Inflammatory macrophage treated with lipopolysaccharide for 4 hours (primary cell): ENCODE results near the gene ABL1.

ENCODE experiments used
- DNase-seq: peaks from one replicate; pipeline ENCODE4 v3.0.0-alpha.2; 2020

Gene ABL1

DNA sequence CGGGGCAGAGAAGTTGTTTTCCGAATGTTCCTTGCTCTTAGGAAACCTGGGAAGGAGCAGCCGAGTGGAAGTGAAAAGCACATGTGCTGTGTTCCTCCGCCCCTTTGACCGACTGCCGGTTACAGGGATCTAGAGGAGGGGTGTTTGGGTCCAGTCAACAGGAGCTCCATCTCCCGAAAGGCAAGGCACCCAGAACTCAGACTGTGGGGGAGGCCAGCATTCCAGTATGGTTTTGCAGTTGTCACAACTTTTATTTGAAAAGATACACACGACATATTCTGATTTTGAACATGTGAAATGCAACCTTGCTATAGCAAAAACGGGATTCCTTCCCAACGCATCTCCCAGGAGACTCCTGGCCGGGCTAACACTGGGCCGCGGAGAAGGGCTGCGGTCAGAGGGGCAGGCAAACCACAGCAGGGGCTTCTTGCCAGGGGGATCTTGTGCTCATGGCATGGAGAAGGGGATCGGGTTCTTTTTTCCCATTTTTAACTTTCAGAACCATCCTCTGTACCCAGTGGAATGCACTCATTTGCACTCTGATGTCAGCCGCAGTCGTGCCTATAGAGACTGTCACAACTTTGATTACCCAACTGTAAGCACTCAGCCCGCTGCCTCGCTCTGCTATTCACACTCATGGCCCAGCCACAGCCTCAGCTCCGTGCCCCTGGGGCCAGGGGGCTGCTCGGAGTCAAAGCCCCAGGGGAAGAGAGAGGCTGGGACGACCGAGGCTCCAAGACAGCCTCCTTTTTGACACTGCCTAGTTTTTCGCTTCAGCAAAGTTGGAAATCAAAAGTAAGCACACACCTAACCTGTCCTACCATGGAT lies 57.6 kb downstream of the ABL1 start:
- DNase-seq = peak; percentile 9

DNA sequence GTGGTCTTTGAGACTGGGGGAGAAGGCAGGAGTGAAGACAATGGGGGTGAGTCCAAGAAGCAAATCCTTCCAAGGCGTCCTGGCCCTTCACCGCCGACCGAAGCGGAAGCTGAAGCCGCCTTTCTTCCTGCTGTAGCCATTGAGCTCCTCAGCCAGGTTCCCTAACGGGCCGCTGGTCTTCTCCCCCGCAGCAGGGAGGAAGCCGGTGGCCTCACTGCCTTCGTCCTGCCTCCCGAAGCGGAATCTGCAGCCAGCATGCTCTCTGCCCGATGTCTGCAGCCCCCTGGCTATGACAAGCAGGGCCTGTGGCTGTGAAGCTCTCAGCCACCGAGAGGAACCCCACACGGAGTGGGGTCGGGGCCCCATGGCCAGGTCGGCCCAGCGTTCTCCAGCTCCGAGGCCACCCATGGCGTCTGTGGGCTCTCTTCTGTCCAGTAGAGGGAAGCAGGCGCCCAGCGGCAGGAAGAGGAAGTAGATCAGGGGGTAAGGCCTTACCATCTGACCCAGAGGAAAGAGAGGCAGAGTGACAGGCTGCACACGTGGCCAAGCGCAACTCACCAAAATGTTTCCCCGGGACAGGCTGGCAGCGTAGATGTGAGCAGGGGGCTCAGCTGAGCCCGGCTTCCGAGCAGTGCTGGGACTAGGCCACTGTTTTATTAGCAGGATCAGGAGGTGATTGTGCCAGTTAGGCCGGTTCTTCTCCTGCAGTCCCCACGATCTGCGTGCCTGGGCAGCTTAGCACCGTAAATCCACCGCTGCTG lies 58.5 kb downstream of the ABL1 start:
- DNase-seq = peak; percentile 88

DNA sequence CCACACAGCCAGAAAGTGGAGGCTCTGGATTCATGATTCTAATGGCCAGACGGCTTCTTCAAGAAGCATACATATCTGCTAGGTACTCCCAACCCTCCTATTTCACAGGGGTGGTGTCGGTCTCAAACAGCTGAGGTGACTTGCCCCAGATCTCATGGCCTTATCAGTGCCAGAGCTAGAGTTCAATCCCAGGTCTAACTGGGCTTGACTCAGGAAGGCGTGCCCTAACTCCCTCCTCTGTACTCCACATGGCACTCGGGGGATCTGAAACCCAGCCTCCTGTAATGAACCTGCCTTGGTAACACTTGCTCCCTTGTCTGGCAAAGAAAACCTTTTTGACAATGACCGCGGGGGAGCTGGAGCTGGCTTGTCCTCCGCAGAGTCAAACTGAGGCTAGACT lies 59.5 kb downstream of the ABL1 start:
- no peak for DNase-seq

DNA sequence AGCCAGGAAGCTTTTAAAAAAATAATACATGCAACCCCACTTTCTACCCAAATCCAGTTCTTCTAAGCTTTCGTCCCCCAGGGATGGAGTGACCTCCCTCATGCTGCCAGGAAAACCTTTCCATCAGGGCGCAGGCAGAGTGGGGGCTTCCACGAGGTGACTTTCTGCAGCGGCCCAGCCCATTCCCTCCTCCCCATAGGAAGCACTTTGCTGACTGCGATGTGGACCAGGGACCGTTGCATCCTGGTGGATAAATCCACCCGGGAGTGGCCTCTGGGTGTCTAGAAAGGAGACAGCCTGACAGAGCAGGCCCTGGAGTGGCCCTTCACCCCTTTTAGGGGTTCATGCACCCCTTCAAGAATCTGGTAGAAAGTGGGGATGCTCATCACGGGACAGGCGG lies 60.0 kb downstream of the ABL1 start:
- no peak for DNase-seq

DNA sequence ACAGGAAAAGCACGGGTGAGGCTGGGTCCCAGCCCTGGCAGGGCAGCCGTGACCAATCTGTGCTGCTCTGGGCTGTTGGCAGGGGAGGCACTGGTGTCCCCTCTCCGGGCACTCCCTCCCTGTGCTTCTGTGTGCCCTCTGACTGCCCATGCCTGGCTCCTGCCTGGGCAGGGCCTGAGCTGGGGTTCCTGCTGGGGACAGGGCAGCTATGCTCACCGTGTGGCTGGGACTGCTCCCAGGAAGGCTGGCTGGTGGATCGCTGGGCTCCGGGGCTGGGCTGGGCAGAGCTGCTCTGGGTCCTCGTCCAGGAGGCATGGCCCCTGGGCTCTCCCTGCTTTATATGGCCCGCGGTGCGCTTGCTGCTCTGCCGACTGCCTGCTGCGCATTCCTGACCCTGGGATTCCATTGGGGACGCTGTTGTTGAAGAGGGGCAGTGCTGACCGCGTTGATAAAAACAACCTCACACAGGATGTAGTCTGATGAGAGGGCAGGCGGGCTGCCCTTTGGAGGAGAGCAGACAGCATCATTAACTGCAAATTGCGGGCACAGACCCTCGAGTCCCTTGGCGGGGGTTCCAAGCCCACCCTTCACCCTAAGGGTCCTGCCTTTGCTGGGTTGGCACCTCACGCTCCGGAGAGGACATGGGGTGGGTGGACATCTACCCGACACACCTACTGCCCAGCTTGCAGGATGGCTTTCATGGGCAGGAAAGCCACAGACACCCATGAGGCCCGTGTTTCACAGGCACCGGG lies 60.6 kb downstream of the ABL1 start:
- DNase-seq = no peak

DNA sequence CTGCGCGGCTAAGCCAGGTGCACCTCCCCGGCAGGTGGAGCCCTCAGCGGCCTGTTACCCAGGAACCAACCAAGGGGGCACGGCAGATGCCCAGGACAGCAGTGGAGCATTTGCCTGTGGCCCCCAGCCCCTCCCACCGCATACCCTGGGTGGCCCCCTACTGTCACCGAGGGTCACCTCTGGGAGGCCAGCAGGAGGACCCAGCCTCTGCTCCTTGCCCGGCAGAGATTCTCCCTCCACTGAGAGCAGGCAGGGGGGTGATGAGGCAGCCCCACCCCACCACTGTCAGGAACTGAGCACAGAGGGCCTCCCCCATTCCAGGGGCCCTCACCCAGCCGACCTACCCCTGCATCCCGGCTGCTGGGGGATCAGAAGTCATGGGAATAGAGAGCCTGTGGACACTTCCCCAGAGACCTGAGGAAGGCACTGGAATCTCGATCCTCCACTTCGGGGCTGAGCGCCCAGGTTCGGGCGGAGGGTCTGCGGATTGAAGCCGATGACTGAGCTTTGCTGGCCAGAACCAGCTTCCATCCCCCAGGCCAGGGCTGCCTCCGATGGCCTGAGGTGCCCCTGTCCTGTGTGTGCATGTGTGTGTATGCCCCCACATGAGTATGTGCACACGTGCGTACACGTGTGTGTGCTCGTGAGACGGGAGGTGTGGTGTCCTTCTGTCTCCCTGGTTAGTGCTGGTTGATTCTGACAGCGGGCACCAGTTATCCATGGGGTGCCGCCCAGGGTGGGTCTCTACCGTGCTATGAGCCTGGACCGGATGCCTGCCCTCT lies 61.4 kb downstream of the ABL1 start, which contains the start of gene QRFP:
Gene QRFP, minus strand, starts transcription at position 580 of the 782 bp plus-strand sequence. CDS start 2,974 bp downstream, outside the sequence.
- no peak for DNase-seq

DNA sequence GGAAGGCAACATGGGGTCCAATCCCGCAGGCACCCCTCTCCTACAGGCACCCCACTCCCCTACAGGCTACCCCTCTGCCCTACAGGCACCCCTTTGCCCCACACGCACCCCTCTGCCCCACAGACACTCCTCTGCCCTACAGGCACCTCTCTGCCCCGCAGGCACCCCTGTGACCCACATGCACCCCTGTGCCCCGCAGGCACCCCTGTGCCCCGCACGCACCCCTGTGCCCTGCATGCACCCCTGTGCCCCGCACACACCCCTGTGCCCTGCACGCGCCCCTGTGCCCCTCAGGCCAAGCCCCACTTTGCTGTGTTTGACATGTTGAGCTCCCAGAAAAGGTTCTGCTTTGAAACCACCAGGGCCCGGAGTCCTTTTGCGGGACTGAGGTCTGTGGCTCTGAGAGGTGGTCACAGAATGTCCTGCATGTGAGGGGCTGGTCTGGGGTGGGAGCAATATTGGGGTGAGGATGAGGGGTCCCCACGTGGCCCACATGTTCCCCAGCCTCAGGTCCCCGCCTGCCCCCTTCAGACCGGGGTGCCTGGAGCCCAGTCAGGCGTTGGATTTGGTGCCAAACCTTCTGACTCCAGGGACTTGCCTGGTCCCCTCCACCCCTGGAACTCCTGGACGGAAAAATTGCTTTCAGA lies 62.2 kb downstream of the ABL1 start:
- no peak for DNase-seq

DNA sequence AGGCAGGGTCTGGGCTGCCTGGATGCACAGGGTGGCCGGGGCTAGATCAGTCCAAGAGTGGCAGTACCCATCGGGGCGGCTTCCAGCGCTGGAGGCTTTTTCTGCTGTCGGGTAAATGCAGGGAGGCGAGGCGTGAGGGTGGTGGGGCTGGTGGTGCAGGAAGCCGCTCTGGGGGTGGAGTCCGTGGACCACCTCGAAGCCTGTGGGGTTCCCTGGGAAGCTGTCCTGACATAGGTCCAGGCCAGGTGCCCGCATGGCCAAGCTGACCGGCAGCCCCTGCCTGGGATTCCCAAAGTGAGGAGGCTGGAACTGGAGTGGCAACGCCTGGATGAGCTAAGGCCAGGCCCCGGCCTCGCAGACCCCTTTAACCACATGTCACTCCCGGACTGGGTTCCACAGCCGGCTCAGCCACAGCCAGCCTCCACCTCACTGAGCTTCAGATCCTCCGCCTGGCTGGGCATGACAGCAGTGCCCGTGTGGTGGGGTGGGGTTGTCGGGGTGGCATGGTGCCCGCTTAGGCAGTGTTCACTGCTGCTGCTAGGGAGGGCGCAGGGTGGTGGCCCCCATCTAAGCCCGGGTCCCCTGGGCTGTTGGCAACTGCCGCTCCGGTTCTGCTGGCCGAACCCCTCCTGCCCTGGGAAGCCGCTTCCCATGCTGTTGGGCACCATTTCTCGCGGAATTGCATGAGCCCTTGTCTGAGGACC lies 62.9 kb downstream of the ABL1 start:
- DNase-seq = no peak

DNA sequence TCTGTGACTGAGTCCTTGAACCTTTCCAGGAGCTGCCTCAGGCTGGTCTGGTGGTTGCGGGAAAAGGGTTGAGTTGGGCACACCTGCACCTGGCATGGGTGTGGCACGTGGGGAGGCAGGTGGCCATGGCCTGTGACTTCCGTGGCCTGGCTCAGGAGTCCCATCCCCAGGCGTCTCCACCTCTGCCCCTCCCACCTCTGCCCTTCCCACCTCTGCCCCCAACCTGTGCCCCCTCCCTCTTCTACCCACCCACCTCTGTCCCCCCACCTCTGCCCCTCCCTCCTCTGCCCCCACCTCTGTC lies 63.4 kb downstream of the ABL1 start:
- no peak for DNase-seq

DNA sequence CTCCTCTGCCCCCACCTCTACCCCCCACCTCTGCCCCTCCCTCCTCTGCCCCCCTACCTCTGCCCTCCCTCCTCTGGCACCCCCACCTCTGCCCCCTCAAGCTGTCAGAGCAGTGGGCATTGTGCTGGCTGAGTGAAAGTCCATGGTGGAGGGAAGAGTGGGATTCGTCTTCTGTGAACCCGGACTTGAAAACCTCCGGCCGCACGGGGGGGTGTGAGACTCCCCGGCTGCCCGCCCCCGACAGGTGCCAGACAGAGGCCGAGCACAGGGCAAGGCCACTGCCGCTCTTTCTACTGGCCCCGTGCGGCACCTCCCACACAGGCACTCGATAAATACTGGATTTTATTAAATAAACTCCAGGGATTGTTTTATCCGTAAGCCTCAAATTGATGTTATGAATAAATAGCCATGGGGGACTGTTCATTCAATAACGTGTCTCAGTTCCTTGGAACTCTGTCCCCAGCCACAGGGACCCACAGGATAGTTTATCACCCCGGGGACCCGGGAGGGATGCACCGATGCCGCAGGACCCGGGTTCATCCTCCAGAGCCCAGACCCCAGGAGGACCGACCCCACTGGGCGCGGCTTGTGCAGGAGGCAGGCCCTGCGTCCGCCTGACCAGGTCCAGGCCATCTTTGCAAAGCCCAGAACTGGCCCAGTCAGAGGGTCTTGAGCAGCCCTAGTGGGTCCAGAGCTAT lies 64.1 kb downstream of the ABL1 start:
- DNase-seq = no peak

DNA sequence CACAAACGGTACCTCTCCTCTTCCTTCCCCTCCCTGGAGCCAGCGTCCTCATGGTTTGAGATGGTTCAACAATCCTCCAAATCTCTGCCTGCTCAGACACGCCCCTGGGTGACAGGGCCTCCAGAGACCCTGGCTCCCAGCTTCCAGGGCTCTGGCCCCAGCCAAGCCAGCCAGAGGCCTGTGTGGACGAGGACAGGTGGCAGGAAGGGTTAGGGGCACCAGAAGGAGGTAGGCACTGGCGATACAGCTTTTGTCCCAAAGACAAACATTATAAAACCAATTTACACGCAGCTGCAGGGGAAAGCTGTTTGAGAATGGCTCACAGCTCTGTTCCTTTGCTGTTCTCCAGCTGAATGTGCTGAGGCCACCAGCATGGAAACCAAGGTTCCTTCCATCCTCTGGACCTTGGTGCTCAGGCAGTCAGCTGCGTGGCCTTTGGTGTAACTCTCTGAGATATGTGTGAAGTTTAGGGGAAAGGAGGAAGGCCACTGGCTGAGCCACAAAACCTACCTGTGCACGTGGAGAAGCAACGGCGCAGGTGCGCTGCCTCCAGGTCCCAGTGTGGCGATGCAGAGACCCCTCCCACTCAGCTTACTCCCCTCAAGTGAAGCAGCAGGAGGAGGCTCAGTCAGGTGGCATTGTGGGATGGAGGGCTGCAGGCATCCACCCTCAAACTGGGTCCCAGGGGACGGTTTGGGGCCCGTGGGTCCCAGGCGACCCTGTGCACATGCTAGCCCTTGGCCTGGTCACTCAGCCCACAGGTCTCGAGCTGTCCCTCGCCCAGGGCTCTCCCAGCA lies 65.8 kb downstream of the ABL1 start:
- DNase-seq = no peak

DNA sequence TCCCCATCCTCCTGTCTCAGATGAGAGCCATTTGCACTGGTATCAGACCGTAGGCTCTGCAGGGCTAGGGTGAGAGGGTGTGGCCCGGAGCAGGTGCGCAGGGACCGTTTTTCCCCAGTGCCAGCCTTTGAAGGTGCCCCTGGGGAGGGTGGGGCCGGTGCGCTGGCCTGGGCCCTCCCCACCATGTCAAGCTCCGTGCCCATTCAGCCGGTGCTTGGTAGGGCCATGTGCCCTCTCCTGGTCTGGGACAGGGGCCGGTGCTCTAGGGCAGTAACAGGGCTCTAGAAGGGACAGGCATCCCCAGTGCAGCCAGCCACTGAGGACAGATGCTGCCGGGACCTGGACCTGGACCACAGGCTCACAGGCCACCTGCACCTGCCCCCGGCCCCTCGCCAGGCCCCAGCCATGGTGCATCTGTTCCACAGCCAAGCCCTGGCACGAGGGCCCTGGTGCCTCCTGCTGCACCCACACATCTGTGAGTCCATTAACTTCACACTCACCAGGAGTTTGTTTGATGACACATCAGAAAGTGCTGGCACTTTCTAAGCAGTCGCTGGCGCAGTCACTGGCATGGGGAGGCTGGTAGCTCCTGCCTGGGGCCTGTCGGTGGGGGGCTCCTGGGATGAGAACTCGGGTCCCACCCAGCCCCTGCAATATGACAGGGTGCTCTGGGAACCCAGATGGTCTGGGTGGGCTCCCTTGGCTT lies 66.6 kb downstream of the ABL1 start:
- no peak for DNase-seq

DNA sequence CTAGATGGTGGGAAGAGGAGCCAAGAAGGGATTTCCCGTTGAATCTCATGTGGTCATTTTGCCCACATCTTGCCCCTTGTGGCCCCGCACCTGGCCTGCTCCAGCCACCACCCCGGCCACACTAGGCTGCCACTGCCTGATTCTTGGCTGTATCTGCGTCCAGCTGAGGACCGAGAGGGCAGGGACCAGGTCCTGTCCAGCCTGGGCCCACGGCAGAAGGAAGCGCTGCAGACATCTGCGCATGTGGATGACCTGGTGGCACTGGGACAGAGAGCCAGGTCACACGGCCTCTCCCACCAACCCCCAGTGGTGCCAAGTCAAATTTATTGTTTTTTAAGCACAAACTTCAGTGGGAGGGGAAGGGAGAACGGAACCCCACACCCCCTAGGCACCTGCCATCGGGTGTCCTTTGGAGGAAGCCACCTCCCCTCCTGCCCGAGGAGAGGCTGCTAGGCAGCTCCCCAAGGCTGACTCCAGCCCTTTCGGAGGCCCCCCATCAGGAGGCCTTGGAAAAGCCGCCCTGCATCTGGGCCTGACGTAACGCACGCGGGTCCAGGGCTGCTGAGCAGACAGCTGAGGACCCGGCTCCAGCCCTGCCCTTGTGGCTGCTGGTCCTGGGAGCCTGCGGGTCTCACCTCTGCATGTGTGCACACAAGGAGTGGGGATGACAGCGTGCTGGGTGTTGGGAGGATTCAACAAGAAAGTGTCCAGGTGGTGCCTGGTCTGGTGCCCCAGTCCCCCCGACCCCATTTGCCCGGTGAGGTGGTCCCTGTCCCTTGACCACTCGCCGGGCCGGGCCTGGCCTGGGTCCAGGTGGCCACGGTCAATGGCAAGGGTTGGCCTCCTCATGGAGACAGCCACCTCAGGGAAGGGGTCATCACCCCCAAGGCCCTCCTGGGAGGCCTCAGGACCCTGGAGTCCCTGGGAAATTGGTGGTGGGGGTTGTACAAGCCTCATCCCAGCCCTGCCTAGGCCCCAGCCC lies 67.4 kb downstream of the ABL1 start:
- DNase-seq = no peak

DNA sequence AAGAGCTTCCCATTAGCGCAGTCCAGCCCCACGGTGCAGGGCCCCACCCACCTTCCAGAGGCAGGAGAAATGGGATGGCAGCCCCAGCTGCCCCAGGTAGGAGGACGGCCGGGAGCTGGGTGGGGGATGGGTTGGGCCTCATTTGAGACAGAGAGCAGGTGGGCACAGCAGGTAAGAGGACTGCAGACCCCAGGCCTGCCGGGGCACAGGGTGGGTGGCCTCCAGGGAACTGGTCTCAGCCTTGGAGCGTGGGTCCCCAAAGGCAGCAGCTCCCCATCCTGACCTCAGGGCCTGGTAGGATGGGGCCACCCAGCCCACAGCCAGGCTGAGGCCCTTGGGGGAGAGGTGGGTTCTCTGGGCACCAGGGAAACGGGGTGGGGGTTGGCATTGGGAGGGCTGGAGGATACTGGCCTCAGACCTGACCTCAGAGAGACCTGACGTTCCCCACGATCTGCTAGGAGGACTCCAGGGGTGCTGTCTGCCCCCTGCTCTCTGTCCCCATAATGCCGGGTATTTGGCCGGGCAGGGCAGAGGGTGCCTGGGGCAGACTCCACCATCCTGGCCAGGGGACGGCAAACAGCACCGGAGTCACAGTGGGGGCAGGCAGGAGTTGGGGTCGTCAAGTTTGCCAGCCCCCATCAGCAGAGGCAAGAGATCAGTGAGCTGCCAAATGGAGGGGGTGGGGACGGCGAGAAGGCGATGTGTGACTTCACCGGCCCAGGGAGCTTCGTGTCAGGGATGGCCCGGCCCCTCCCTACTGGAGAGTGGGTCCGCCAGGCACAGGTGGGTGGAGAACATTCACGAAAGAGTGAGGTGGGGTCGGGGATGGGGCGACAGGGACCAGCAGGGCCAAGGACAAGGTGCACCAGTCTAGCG lies 68.4 kb downstream of the ABL1 start:
- DNase-seq = no peak

DNA sequence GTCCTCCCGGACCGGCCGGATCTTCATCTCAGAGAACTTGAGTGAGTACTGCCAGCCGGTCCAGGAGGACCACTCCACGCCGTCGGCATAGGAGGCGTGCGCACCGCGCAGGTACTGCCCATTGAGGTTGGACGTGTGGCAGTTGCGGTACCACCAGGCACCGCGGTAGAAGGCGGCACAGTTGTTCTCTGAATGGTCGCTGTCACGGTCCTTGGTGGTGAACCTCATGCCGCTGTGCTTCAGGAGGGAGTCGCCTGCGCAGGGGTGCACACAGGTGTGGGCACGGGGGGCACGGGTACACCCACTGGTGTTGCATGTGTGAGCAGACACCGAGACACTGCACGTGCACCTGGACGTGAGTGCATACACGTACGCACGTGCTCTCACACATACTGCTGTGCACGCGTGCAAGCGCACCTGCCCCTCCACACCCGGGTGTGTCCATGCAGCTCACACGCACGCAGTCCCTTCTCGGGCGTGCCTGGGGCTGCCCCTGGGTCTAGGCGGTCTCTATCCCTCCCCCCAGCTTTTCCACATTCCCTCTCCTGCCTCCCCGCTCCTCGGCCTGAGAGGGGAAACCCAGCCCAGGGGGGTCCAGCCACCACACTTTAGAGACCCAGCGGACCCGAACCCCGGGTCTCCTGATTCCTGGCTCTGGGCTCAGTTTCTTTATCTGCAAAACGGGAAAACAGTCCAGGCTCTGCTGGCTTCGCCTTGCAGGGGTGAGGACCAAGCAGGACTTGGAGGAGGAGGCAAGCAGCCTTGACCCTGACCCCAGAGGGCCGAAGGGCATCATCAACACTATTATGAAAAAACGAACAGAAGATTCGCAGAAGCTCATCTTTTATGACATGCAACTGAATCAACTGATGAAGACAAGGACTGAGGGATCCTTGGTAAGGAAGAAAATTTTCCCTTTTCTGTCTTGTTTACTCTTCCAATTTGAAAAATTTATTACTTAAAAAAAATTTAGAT lies 69.3 kb downstream of the ABL1 start:
- DNase-seq = no peak
